ENCODE results near the gene LMNTD2. TPM values are rescaled to one million over a fixed set of nuclear protein-coding genes. Genes with fewer than 3 reads are reported as not detected.
A peak's percentile ranks its signal among the peaks of the same experiment; 100 is the strongest.

LMNTD2 gene
- total and polyA plus RNA-seq, 2 of the 13 experiments (the other 11 are each of a cell fraction or from before 2014, with no cell fraction given) = 1.1 to 3.1 TPM

- 9% methylated on average over 46 of the region's 60 CpGs for WGBS (ENCODE audit: low lambda C conversion rate)
- Histone ChIP-seq H3K4me2 (ENCODE audit: low read depth, low read length) (peak overlapping the region; percentile 86), H3K4me1 (ENCODE audit: insufficient read depth, low read length) (peaks cover 75% of the 10 kb centered on the region), H3K9me3 (ENCODE audit: low read length) (no peaks in the 10 kb centered on the region), H3K36me3 (replicated peaks in 1 of 2; ENCODE audit: control insufficient read depth in 1 of 2, insufficient read depth in 2 of 2, low read length in 2 of 2) (no peaks in the 10 kb centered on the region), H3K27ac (ENCODE audit: extremely low read length, insufficient read depth, low read length) (no peak overlapping the region), H3K4me3 (replicated peaks in 1 of 3; ENCODE audit: insufficient read depth in 1 of 3, low read depth in 2 of 3, low read length in 3 of 3) (peak overlapping the region; percentile 47 to 71 (median 52); a peak in 5 of 6 replicates), H3K9ac (ENCODE audit: insufficient read depth, low read depth, low read length) (peak overlapping the region; percentile 39; the same call in 1 of the 2 replicates), H3K27me3 (ENCODE audit: control insufficient read depth in 1 of 2, insufficient read depth in 2 of 2, low read length in 2 of 2) (peaks cover 8 to 16% of the 10 kb centered on the region in 2 experiments; a peak in 4 of 5 replicates), H2AFZ (ENCODE audit: low read length) (no peak overlapping the region), H3K79me2 (ENCODE audit: insufficient read depth, low read length) (no peaks in the 10 kb centered on the region), H4K20me1 (ENCODE audit: insufficient read depth, low read length) (no peaks in the 10 kb centered on the region)
- DNase-seq (ENCODE audit: low spot score) (peak; percentile 44), ATAC-seq (peak; percentile 15), FAIRE-seq (no peak)
- POLR2A ChIA-PET = interaction anchor here (1.0 to 1.4 kb wide), 6 partner anchors 14 to 173 kb away, joined by 3 to 4 read pairs (median 4); partner anchors contain the start of gene HRAS
- CTCF ChIA-PET (ENCODE audit: low intra/inter-chr PET ratio, low total read pairs) = interaction anchor here (0.9 kb wide), 1 partner anchor 173 kb away, joined by 3 read pairs; no protein-coding TSS in a partner anchor
- in situ Hi-C loops (cut with HindIII; ENCODE audit: extremely low pct_ligation_motif_present, low pct_unique_long_range_greater_than_20kb) (loop anchor here (5.0 to 10.0 kb wide), 2 partner anchors 43 to 70 kb away; partner anchors contain the start of genes CDHR5 and SCT), intact Hi-C loops (cut with micrococcal nuclease; ENCODE audit: unreplicated experiment) (loop anchor here (10.0 kb wide), 1 partner anchor 60 kb away; the partner anchor contains the start of gene IRF7)
- no TSS peak for BruUV-seq (replicated peaks)
- peak; percentile 48; the same call in 1 of the 2 replicates for TF ChIP-seq HDAC2 (CRISPR knock-in tag; IDR thresholded peaks at IDR 0.05)
- TF ChIP-seq ZNF264 (CRISPR knock-in tag; IDR thresholded peaks at IDR 0.05) = no peak
- no peak for TF ChIP-seq GABPA (IDR thresholded peaks at IDR 0.05; ENCODE audit: low read depth, low read length)
- TF ChIP-seq GABPA (CRISPR knock-in tag; IDR thresholded peaks at IDR 0.05; ENCODE audit: low read depth) = peak; percentile 51; the same call in 1 of the 2 replicates
- TF ChIP-seq PHF8 (CRISPR knock-in tag; IDR thresholded peaks at IDR 0.05) = 0 out of 2 replicates have a peak, but pooled peaks have one; percentile 6
- TF ChIP-seq MYC (CRISPR knock-in tag; IDR thresholded peaks at IDR 0.05; ENCODE audit: borderline replicate concordance) = peak; percentile 45; the same call in 1 of the 2 replicates
- no peak for TF ChIP-seq EZH2 (conservative IDR thresholded peaks at IDR 0.05; ENCODE audit: low read depth, low read length)
- TF ChIP-seq ZNF121 (CRISPR knock-in tag; IDR thresholded peaks at IDR 0.05) = no peak
- no peak for TF ChIP-seq ZNF354B (CRISPR knock-in tag; IDR thresholded peaks at IDR 0.05)
- no peak for TF ChIP-seq ZNF572 (CRISPR knock-in tag; IDR thresholded peaks at IDR 0.05)
- TF ChIP-seq ZNF280B (CRISPR knock-in tag; IDR thresholded peaks at IDR 0.05; ENCODE audit: borderline replicate concordance) = no peak
- no peak for TF ChIP-seq KLF15 (CRISPR knock-in tag; IDR thresholded peaks at IDR 0.05; ENCODE audit: borderline replicate concordance)
- TF ChIP-seq MATR3 (CRISPR knock-in tag; IDR thresholded peaks at IDR 0.05) = no peak
- TF ChIP-seq NONO (IDR thresholded peaks at IDR 0.05) = no peak
- peak; percentile 55; the same call in 1 of the 2 replicates for TF ChIP-seq NONO (CRISPR knock-in tag; conservative IDR thresholded peaks at IDR 0.05)
- TF ChIP-seq BORCS8-MEF2B (CRISPR knock-in tag; IDR thresholded peaks at IDR 0.05) = no peak
- no peak for TF ChIP-seq MAZ (IDR thresholded peaks at IDR 0.05; ENCODE audit: borderline replicate concordance, low read depth, low read length)
- peak; percentile 92 for TF ChIP-seq MAZ (CRISPR knock-in tag; IDR thresholded peaks at IDR 0.05; ENCODE audit: low read depth)
- no peak for TF ChIP-seq GRHL1 (CRISPR knock-in tag; conservative IDR thresholded peaks at IDR 0.05)
- no peak for TF ChIP-seq MED13 (CRISPR knock-in tag; IDR thresholded peaks at IDR 0.05)
- TF ChIP-seq ELF3 (CRISPR knock-in tag; IDR thresholded peaks at IDR 0.05) = peak; percentile 64; the same call in 1 of the 2 replicates
- TF ChIP-seq TGIF2 (CRISPR knock-in tag; IDR thresholded peaks at IDR 0.05) = peak; percentile 31; the same call in 1 of the 2 replicates
Measured at GRCh38 chr11:554428-555226, 5.9 kb downstream of the LMNTD2 start.

All from HepG2 (cell line).